Epithelial cell of proximal tubule (primary cell): ENCODE measurements around the gene BTLA. TPM values are rescaled to one million over a fixed set of nuclear protein-coding genes. Genes with fewer than 3 reads are reported as not detected.

ENCODE experiments used
- DNase-seq: peaks from one replicate; pipeline ENCODE4 v3.0.0-alpha.2; 2011; ENCODE audit warnings: low read depth
- H3K4me3 ChIP-seq: 2 replicates; pipeline ENCODE4 v1.5.1; 2011; ENCODE audit warnings: low read depth, mild to moderate bottlenecking, low read length
- CTCF ChIP-seq: conservative IDR thresholded peaks from 2 replicates; pipeline ENCODE4 v1.5.1; 2012; ENCODE audit warnings: low read depth, mild to moderate bottlenecking, low read length
- total RNA-seq: library from RNA; depleted of rRNA; stranded (reverse); fragments of >200 nt; gene quantifications from 2 replicates; pipeline ENCODE4 v1.2.3, GENCODE V29; 2015

BTLA gene
- total RNA-seq, 1 donor from 2014 or later: not detected

- no peak for DNase-seq
- no peak overlapping the region for H3K4me3 ChIP-seq
- TF ChIP-seq CTCF: no peak
These were observed 26.6 kb downstream of the BTLA start for GRCh38 chr3:112472691-112473090.

GRCh38 chr3:112471596-112472325 lies 27.5 kb downstream of the BTLA start:
- DNase-seq: no peak
- H3K4me3 ChIP-seq: no peak overlapping the region
- no peak for TF ChIP-seq CTCF

- DNase-seq: no peak
- TF ChIP-seq CTCF: no peak
- no peak overlapping the region for H3K4me3 ChIP-seq
These were observed 28.5 kb downstream of the BTLA start for GRCh38 chr3:112470788-112471187.

- TF ChIP-seq CTCF: no peak
- no peak for DNase-seq
- H3K4me3 ChIP-seq: no peak overlapping the region
These were observed 29.6 kb downstream of the BTLA start for GRCh38 chr3:112469671-112470070.

GRCh38 chr3:112467539-112467938 lies 31.7 kb downstream of the BTLA start:
- DNase-seq: no peak
- no peak for TF ChIP-seq CTCF
- no peak overlapping the region for H3K4me3 ChIP-seq

GRCh38 chr3:112466020-112466419 lies 33.3 kb downstream of the BTLA start:
- no peak overlapping the region for H3K4me3 ChIP-seq
- no peak for DNase-seq
- no peak for TF ChIP-seq CTCF

- no peak for TF ChIP-seq CTCF
- no peak for DNase-seq
- H3K4me3 ChIP-seq: no peak overlapping the region
These were observed 35.0 kb downstream of the BTLA start for GRCh38 chr3:112464264-112464663.
